SW480 (cell line): Measurements from ENCODE around the gene FAM53A.
"Not testable (repeated sequence)": the region's sequence is repeated elsewhere in the genome, so short reads cannot be mapped to it uniquely, and the experiment has no call there.

Experiments
- DNase-seq: peaks from one replicate; pipeline ENCODE4 v3.0.0-alpha.2; 2016; ENCODE audit warnings: low spot score

FAM53A gene

DNA sequence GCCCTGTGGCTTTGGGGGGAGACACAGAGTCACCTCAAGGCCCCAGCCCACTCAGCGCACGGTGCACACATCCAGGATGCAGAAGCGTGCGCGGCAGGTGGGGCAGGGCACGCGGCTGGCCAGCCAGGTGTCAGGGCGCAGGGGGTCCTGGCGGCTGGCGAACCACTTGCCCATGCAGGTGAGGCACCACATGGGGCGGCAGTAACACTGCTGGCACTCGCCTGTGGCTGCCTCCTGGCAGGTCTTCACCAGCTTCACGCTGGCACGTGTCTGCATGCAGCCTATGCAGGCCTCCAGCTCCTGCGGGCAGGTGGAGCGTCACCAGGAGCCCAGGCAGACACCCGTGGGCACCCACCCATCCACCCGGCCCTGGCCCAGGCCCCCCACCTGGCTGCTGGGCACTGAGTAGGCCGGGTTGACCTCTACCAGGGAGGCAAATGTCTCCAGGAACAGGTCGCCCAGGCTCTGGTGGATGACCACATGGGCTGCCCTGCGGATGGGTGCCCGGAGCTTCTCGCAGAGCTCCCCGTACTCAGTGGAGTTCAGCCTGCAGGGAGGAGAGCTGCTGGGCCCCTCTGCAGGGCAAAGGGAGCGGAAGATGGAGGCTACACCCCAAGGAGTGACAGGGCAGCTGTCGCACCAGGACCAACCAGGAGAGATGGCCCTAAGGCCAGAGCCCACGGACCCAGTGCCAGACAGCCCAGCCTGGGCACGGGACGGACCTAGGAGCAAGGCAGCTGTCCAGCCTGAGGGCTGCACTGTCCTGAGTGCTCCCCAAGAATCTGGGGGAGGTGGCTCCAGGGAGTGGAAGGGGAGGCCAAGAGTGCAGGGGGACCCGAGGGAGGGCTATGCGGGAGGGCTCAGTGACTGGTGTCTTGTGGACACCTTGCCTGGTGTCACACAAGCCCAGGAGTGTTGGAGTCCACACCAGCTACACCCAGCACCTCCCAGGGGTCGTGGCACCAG, 33.3 kb upstream of the FAM53A start:
- DNase-seq = no peak

DNA sequence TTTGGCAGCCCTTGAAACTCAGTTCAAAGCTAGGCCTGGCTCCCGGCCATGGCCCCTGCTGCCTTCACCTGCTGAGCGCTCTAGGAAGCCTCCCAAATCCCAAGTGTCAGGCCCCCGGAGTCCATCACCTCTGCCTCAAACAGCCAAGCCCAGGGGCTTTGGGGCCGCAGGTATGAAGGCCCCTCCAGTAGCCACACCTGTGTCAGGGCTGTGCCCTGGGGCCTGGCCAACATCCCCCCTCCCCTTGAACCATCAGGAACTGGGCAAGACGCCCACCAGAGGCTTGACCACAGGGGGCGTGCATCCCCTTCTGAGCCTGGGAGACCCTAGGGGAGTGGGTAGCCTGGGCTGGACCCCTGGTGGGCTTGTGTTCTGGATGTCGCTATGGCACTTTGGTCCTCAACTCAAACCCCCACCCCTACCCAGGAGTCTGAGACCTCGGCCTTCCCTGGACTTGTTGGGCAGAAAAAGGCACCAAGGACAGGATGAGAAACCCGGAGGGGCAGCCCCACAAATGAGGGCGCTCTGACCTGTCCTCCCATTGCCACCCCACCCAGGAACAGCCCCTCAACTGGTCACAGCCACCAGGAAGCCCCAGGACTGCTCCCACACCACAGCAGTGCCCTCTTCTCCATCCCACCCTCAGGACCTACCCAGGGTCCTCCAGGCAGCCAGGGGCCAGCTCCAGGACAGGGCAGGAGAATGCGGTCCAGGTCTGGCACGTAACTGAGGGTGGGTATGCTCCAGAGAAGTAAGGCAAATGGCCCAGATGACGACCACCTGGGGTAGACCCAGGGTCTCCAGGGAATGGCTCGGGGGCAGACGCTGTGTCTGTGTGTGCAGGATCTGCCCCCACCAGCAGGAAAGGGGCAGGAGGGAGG, 32.2 kb upstream of the FAM53A start:
- no peak for DNase-seq

DNA sequence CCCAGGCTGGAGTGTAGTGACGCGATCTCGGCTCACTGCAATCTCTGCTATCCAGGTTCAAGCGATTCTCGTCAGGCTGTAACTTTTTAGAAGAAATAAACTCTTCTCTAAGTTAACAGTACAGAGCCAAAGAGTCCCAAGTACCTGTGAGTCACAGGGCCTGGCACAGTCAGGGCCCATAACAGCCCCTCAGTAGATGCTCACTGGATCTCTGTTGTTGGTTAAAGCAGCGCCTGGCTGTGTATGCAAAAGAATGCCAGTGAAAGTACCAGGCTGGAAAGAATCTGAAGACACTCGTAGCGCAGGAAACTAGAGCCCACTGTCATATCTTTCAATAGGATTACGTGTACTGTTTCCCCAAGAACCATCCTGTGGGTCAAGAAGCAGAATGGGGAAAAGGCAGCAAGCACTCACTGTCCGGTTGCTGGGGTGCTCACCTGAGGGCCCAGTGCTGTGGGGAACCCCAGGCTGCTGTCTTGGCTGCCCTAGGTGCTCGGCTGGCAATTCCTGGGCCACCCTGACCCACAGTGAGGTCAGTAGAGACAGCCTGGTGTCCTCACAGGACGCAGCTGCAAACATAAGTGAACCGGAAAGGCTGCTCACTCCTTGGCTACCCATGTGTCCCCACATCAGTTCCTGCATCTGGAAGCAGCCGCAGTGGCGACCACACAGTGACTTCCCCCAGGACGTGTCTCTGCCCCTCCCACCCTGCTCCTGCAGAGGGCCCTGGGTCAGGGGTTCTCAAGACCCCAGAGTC, 31.1 kb upstream of the FAM53A start:
- DNase-seq = no peak

GRCh38 chr4:1714303-1715001, 30.3 kb upstream of the FAM53A start:
- DNase-seq = peak; percentile 13

GRCh38 chr4:1713003-1713851, 29.1 kb upstream of the FAM53A start:
- DNase-seq = peak; percentile 65

- DNase-seq = peak; percentile 94
Observed at GRCh38 chr4:1712216-1713002, 28.3 kb upstream of the FAM53A start, which contains the start of gene SLBP. Gene SLBP, minus strand, starts transcription at chr4:1712319. Its CDS starts 131 bp downstream, at chr4:1712188.

DNA sequence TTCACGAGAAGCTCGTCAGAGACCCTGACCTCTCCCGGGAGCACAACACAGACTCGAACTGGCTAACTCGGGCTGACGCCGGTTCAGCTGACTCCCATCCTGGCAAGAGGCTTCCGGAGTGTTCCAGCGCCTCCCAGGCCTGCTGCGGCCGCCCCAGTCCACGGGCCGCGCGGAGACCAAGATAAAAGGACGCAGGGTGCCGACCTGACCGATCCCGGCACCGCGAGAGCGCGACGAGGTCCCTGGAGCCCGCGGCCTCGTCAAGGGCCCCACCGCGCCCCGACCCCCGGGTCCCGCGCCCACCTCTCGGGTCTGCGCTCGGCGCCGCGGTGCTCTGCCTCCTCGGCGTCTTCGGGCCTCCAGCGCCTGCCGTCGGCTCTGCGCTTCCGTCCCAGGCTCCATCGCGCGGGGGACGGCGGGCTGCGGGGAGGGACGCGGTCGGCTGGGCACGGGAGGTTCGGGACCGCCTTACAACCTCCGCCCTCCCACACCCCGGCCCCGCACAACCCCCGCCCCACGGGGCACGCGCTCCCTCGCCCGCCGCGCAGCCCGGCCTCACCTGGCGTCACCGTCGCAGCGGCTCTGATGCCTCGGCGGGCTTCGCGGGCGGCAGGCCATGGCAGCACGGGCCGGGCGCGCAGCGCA, 27.6 kb upstream of the FAM53A start:
- DNase-seq = no peak

DNA sequence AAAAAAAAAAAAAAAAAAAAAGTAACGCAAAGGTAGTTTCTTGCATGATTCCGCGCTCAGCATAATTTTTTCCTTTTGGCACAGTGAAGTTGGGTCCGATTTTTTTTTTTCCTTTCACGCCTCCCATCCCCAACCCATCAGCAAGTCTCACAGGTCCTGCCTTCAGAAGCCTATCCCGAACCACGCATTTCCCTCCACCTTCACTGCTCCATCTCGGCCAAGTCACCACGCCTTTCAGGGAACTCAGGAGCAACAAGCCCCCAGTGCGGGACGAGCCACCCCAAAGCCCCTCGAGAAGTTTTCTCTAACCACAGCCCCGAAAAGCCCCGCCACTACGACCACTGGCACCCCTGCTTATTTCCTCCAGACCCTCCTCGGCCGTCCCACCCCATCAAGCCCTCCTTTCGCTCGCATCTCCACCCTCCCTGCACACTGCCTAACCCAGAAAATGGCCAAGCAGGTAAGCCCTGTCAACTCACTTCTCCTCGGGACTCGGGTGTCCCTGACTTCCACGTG, 27.0 kb upstream of the FAM53A start:
- DNase-seq = no peak

DNA sequence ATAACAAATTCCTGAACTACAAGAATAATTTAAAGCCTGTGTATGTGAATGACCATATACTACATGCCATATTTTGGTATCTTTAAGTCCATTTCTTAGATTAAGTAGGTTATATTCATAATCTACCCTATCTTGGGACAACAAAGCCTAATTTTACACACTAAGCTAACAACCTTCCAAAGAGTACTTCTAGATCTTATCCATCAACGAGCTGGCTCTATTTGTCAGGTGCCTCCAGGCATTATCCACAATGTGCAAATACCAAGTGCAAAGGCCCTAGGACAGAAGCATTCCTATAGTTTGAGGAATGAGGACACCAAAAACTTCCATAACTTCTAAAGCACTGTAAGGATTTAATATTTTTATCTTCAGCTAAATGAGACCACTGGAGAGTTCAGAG, 24.5 kb upstream of the FAM53A start:
- no peak for DNase-seq

GRCh38 chr4:1706358-1706757, 22.2 kb upstream of the FAM53A start:
- DNase-seq = no peak

- DNase-seq = no peak
Observed at GRCh38 chr4:1705732-1706131, 21.6 kb upstream of the FAM53A start.

DNA sequence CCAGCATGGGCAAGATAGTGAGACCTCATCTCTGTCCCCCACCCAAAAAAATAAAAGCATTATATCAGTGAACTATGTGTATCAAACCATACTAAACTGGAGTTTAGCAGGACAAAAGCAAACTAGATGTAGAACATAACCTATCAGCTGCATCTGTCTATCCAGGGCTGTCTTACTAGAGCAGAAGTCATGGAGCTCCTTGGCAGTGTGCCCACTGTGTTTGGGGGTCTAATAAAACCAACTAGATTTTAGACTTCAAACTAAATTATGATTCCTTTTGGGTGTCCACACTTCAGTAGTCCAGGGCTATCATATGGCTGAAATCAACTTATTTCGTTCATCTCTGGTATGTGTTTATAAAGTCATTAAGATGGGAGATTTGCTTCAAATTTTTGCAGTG, 19.8 kb upstream of the FAM53A start:
- no peak for DNase-seq

DNA sequence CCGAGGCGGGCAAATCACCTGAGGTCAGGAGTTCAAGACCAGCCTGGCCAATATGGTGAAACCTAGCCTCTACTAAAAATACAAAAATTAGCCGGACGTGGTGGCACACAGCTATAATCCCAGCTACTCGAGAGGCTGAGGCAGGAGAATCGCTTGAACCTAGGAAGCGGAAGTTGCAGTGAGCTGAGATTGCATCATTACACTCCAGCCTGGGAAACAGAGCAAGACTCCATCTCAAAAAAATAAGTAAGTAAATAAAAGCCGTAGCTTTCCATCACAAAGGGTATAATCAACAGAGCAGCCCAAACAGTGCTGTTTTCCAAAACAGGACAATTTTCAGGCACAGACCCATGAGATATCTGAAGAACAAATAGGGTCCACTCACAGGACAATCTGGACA, 17.6 kb upstream of the FAM53A start:
- not testable (repeated sequence) for DNase-seq

GRCh38 chr4:1695913-1696312, 11.8 kb upstream of the FAM53A start:
- DNase-seq = no peak

GRCh38 chr4:1693131-1693896, 9.2 kb upstream of the FAM53A start:
- DNase-seq = peak; percentile 74

DNA sequence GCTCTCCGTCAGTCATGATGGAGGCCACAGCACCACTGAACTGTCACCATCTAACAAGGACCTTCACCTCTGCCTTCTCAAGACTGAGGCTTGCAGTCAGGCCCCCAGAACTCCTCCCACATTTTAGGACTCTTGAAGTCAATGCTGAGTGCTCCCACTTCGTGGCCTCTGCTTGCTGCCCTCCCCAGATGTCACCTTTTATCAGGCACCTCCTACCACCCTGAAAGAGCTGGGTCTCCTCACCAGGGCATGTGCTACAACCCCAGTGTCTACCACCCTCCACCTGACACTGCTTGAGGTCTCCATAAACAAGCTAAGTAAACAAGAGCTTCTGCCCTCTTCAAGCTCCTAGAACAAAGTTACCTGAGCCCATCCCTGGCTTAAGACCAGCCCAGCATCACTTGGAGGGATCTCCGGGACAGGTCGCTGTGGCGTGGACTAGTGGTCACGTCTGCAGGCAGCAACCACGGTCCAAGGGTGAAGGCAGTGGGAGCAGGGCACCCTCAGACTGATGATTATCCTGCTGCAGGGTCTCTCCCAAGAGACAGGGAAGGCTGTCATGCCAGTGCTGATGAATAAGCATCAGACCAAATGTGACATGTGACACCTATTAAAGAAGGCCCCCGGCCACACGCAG, 7.7 kb upstream of the FAM53A start:
- DNase-seq = no peak

DNA sequence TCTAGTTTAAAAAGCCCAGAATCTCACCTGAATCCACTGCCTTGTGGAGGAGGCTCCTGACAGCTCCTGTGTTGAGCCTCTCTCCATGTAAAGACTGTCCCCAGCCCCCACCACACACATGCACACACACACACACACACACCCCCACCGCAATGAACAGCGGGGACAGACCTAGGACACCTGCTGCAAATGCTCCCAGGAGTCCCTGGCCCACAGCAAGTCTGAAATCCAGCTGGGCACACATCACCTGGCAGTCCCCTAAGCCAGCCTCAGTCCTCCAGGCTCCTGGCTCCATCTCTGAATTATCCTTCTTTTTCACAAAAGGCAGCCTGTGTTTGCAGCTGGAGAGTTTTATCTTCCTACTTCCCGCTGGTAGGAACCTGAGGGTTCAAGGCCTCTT, 6.6 kb upstream of the FAM53A start:
- DNase-seq = no peak
